SHP77 treated with DMSO at 0.1 percent for 48 hours (cell line): ENCODE measurements around the gene PFDN1.
A peak's percentile ranks its signal among the peaks of the same experiment; 100 is the strongest.
"Not testable (repeated sequence)": the region's sequence is repeated elsewhere in the genome, so short reads cannot be mapped to it uniquely, and the experiment has no call there.

Experiments used
- DNase-seq: peaks from one replicate; lab custom pipeline; 2025; lab: John Stamatoyannopoulos, UW

Gene PFDN1

GRCh38 chr5:140302786-140303639 is at the start of gene PFDN1:
Gene PFDN1 (minus strand): TSS chr5:140303101. CDS start chr5:140303073, 28 bp downstream.
- DNase-seq: peak; percentile 95

- DNase-seq: peak; percentile 32
Observed at GRCh38 chr5:140351609-140352334, 48.9 kb upstream of the PFDN1 start.

GRCh38 chr5:140349244-140349643 is 46.3 kb upstream of the PFDN1 start:
- no peak for DNase-seq

GRCh38 chr5:140348104-140348503 is 45.2 kb upstream of the PFDN1 start:
- DNase-seq: no peak

- DNase-seq: no peak
Observed at GRCh38 chr5:140347360-140347759, 44.5 kb upstream of the PFDN1 start.

GRCh38 chr5:140346348-140347221 is 43.7 kb upstream of the PFDN1 start, which contains the start of gene HBEGF:
Gene HBEGF (minus strand): TSS chr5:140346603. CDS start chr5:140346328, 275 bp downstream.
- peak; percentile 55 for DNase-seq

GRCh38 chr5:140345919-140346347 is 43.0 kb upstream of the PFDN1 start:
- DNase-seq: peak; percentile 30

GRCh38 chr5:140344683-140345423 is 42.0 kb upstream of the PFDN1 start:
- DNase-seq: no peak

- not testable (repeated sequence) for DNase-seq
Observed at GRCh38 chr5:140343849-140344248, 40.9 kb upstream of the PFDN1 start.

GRCh38 chr5:140342896-140343295 is 40.0 kb upstream of the PFDN1 start:
- no peak for DNase-seq

GRCh38 chr5:140342287-140342686 is 39.4 kb upstream of the PFDN1 start:
- DNase-seq: no peak

- DNase-seq: no peak
Observed at GRCh38 chr5:140341591-140341990, 38.7 kb upstream of the PFDN1 start.

- no peak for DNase-seq
Observed at GRCh38 chr5:140340605-140341121, 37.8 kb upstream of the PFDN1 start.

GRCh38 chr5:140339636-140340035 is 36.7 kb upstream of the PFDN1 start:
- no peak for DNase-seq

GRCh38 chr5:140338908-140339307 is 36.0 kb upstream of the PFDN1 start:
- DNase-seq: no peak

- no peak for DNase-seq
Observed at GRCh38 chr5:140338336-140338735, 35.4 kb upstream of the PFDN1 start.

- DNase-seq: no peak
Observed at GRCh38 chr5:140337880-140338279, 35.0 kb upstream of the PFDN1 start.

GRCh38 chr5:140336388-140336787 is 33.5 kb upstream of the PFDN1 start:
- no peak for DNase-seq

- DNase-seq: no peak
Observed at GRCh38 chr5:140331638-140332037, 28.7 kb upstream of the PFDN1 start.

- no peak for DNase-seq
Observed at GRCh38 chr5:140329739-140330481, 27.0 kb upstream of the PFDN1 start.
